Measurements from ENCODE around the gene WAC.
"Not testable (repeated sequence)": the region's sequence is repeated elsewhere in the genome, so short reads cannot be mapped to it uniquely, and the experiment has no call there.

The WAC gene

DNA sequence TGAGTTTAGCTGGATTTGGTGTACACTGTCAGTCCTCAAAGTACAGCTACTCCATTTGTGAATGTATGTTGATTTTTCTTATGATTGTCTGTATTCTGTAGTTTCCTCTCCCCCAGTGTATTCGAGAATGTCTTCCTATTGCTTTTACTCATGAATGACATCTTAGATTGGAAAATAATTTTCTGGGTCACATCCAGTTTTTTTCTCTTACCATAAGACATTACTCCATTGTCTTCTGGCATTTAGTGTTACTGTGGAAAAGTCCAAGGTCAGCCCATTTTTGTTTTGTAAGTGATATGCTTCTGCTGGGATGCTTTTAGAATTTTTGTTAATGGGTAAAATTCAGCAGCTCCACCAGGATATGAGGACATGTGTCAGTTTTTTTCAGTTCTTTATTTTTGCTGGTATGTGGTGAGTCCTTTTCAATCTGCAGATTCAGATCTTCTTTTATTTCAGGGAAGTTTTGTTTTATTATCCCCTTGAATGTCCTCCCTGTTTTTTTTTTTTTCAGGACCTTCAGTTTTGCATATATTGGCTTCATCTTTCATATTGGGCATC is 33.6 kb downstream of the WAC start:
- DNase-seq (ENCODE audit: low read depth) = no peak

DNA sequence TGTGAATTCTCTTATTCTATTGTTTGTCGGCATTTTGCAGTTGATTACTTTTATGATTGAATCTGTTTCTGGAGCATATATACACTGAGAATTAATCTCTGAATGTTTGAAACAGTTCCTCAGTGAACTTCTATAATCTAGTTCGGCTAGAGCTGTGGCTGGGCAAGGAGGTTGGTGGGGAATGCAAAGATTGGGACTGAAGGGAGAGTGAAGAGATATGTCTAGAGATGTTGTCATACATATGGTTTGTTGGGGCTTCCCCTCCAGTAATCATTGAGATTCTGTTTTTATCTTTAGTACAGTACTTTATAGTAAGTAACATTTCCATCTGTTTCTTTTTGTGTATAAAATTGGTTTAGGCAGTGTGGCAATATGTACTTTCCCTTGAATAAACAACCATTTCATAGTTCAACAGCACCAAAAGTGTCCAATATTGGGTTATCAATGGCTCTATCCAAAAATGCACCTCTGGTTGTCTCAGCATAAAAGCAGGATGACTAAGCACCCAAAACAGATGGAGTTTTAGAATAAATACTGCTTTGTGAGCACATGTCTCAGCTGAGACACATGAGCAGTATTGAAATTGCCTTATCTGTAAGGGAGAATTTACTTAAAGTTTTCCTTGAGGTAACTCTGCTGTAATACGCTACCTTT is 36.7 kb downstream of the WAC start:
- no peak for DNase-seq (ENCODE audit: low read depth)

DNA sequence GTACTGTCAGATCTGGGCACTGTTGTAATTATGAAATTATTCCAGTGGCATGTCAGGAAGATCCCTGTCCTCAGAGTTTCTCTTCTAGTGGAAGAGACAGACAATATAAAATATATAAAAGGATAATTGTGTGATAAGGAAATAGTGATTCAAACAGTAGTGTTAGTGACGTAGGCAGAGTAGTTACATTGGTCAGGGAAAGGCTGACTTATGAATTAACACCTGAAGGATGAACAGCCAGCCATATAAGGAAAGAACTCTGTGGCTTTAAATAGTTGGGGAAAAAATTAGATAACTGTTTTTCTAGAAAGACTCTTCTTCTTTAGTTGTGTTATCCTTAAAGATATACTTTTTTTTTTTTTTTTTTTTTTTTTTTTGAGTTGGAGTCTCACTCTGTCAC is 37.7 kb downstream of the WAC start:
- DNase-seq (ENCODE audit: low read depth) = no peak

DNA sequence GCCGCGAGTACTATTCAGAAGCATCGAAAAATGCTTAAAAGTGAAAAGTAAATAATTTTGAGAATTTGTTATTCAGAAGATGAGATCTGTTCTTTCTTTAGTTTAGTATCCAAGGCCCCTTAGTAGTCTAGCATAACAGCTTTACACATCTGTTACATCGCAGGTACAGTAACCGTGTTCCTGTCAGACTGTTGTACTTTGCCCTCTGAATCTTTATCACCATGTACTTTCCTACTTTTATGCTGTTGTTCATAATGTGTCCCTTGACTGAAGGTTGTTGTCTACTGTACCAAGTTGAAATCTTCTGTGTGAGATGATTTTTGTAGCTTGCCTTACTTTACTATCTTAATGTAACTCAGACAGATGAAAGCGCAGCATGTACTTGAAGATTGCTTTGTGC is 38.3 kb downstream of the WAC start:
- no peak for DNase-seq (ENCODE audit: low read depth)

DNA sequence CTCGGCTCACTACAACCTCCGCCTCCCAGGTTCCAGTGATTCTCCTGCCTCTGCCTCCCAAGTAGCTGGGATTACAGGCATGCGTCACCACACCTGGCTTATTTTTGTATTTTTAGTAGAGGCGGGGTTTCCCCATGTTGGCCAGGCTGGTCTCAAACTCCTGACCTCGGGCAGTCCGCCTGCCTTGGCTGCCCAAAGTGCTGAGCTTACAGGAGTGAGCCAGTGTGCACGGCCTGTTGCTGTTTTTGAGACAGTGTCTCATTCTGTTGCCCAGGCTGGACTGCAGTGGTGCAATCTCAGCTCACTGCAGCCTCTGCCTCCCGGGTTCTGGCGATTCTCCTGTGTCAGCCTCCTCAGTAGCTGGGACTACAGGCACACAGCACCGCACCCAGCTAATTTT is 41.3 kb downstream of the WAC start:
- not testable (repeated sequence) for DNase-seq (ENCODE audit: low read depth)

DNA sequence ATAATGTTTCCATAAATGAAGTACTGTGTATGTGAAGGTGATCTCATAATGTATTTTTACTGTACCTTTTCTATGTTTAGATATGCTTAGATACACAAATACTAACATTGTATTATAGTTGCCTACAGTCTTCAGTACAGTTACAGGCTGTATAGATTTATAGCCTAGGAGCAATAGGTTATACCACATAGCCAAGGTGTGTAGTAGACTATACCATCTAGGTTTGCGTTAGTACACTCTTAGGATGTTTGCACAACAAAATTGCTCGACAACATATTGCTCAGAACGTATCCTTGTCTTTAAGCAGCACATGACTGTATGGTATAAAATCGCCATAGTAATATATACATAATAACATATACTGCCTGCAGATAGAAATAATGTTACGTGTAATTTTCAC is 42.9 kb downstream of the WAC start:
- DNase-seq (ENCODE audit: low read depth) = no peak

DNA sequence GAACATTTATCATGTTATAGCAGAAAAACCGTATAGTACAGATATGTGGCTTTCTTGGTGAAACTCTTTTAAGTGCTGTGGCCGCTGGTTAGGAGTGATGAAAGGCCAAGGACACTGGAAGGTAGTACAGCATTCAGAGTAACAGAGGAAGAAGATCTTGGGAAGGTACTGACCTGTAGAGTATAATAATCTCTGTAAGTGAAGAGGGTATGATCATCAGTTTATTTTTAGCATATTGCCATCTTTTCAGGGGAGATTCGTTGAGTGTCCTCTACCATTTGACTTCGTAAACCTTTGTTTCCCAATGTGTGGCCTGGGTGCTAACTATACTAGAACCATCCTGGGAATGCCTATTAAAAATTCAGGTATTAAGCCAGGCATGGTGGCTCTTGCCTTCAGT is 44.6 kb downstream of the WAC start:
- no peak for DNase-seq (ENCODE audit: low read depth)

DNA sequence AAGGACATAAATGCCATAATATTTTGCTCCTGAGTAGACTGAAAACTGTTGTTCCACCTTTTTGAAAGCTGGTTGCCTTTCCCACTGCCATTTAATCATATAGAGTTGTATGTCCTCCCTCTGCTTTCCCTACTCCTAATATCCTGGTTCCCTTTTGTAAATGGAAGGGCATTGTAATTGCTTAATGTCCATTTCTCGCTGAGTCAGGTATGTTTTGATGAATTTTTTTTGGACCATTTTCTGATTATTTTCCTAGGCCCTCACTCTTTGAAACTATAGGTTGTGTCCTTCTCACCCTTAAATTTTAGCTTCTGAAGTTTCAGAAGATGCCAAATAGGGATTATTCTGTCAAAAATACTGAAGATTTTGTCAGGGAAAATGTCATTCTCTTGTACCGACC is 45.5 kb downstream of the WAC start:
- no peak for DNase-seq (ENCODE audit: low read depth)

DNA sequence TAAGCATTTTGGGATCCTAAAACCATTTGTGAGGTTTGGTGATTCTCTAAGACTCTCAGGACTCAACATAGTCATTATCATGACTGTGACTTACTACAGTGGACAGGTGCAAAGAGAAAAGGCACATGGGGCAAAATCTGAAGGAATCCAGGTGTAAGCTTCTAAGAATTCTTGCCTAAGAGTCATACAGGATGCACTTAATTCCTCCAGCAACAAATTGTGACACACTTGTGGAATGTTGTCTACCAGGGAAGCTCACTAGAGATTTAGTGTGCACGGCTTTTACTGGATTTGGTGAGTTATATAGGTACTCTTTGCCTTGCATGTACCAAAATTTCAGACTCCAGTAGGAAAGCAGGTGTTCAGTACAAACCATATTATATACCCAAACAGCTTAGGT is 47.9 kb downstream of the WAC start:
- no peak for DNase-seq (ENCODE audit: low read depth)

DNA sequence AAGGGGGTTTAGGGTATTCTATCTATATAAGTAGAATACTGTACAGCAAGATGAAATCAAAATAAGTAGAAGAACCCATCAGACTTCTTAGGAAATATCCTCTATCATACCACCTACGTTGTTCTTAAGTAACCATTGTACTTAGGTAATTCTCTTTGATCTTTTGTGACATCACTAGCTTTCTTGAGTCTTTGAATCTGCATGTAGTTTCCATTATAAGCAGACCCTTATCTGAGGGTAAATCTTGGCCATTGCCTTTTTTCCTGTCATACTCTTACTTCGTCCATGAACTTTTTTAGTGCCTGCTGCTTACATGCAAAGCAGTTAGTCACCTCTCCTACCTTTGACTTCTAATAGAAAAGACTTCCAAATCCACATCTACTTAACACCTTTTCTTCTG is 49.0 kb downstream of the WAC start:
- no peak for DNase-seq (ENCODE audit: low read depth)

DNA sequence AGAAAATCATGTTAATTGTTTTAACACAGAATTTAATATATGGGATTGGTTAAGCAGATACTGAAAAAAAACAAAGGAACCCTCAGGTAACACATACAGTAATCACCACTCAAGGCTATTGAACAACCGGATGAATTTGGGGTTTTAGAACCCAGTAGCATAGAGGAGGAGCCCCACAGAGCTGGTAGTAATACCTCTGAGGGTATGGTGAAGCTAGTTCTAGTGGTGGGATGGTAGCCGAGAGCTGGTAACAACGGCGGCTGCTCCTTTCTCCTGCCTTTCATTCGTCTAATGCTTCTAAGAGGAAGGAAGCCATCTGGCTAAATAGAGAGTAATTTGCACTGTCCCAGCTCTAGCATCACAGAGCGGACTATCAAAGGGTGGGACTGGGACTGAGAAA is 52.2 kb downstream of the WAC start:
- no peak for DNase-seq (ENCODE audit: low read depth)

DNA sequence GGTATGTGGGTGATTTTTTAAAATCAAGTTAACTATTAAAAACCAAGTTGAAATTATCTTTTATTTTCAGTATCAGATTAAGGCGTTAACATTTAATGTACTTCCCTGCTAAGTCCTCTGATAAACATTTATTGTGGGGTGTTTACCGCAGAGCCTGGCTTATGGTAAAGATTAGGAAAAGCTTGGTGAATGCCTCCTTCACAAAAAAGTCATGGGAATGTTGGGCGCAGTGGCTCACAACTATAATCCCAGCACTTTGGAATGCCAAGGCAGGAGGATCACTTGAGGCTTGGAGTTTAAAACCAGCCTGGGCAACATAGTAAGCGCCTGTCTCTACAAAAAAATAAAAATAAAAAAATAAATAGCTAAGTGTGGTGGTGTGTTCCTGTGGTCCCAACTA is 53.3 kb downstream of the WAC start:
- DNase-seq (ENCODE audit: low read depth) = no peak

DNA sequence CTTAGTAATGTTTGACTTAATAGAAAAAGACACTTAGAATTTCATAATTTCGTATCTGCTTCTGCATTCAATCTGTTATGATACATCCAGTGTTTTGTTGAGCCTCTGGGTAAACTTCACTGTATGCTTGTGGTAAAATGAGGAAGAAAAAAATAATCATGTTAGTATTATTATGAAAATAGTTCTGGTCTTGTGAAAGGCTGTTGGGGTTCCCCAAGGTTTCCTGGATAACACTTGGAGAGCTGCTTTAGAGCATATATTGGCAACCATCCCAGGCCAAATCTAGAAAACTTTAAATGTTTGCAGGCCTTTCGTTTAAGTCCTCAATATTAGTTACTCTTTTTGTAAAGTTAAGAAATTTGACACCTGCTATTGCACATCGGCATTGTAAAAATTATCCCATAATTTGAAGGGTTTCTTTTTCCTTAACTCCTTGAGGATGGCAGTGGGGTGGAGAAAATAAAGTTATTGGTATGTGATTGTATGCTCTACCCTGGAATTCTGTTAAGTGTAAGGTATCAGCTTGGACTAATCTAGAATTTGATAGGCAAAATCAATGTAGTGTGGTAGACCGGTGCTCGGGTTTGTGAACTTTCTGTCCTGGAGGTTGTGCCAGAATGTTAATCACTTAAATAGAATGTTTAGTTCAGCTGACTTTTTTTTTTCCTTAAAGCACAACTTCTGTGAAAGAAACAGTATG is 54.5 kb downstream of the WAC start:
- no peak for DNase-seq (ENCODE audit: low read depth)

DNA sequence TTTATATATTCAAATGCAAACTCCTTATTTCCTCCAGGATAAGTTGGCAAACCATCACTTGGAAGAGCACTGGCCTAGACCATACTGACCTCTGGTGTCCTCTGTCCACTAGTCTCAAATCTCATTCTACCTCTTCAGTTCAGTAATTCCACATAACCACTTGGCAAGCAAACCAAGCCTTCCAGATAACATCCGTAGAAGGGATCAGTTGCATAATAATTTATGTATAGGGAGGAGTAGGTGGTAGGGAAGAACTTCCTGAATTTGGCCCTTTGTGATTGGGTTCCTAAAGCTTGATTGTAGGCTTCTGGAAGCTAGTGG is 55.0 kb downstream of the WAC start:
- no peak for DNase-seq (ENCODE audit: low read depth)

DNA sequence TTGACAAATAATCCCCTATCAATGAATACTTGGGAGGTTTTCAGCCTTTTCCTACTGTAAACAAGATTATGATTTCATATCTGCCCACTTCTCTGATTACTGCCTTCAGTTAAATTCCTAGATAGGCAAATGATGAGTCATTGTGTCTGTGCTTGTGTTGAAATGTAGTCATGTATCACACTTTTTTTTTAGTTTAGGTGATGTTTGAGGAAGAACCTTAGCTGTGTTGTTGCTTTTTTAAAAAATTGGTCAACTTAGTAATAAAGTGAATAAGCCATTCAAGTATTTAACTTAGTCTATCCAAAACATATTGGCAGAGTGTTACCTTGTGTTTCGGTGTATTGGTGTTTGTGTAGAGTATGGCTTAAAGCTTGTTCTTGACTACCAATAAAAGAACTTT is 60.0 kb downstream of the WAC start:
- no peak for DNase-seq (ENCODE audit: low read depth)

DNA sequence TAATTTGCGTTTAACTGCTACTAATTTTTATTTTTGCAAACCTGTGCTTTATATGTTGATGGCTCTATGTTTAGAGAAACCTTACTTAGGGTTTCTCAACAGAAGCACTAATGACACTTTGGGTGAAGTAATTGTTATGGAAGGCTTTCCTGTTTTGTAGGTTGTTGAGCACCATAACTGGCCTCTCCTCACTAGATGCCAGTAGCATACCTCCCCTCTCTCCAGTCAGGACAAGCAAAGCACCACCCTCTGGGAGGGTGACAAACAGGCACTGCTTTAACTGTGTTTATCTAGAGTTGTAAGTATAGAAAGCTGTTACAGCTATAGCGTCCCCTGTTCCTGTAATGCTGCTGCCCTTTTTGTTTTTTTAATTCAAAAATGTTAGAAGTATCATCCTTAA is 60.9 kb downstream of the WAC start:
- no peak for DNase-seq (ENCODE audit: low read depth)

DNA sequence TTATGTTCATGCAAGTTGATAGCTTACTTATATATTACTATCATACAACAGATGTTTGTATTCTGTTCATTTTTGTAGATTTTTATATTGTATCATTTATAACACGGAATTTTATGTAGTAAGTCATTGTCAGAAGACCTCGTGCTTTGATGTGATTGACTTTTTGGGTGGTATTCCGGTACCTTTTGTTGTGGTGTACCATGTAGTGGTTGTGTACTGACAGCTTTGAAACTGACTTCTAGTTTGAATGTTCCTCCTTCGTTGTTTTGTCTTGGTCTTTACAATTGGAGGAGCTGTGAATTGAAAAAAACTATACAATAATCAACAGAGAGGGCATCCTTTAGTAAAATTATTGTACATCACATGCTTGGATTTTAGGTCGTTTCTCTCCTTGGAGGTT is 61.5 kb downstream of the WAC start:
- no peak for DNase-seq (ENCODE audit: low read depth)

DNA sequence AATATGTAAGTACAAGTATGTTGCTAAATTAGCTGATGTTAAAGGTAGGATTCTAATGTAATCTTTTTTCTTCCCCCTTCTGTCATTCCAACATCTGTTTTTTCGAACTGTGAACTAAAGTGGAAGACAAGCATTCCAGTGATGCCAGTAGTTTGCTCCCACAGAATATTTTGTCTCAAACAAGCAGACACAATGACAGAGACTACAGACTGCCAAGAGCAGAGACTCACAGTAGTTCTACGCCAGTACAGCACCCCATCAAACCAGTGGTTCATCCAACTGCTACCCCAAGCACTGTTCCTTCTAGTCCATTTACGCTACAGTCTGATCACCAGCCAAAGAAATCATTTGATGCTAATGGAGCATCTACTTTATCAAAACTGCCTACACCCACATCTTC is 62.7 kb downstream of the WAC start:
- no peak for DNase-seq (ENCODE audit: low read depth)

DNA sequence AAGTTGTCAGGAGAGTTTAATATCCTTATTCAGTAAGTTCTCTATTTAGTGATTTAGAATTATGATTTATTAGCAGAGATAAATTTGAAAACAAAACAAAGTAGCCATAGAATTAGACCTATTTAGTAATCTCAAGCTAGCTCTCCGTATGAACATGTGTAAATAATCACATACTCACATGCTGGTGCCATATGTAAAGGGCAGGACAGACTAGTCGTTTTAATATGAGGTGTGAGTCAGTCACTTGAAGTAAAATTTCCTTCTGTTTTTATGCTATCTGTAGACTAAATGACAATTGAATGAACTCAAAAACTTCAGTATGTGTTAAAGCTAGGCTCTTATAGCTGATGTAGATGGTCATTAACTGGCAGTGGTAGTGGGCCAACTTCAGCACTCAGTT is 67.1 kb downstream of the WAC start:
- no peak for DNase-seq (ENCODE audit: low read depth)

DNA sequence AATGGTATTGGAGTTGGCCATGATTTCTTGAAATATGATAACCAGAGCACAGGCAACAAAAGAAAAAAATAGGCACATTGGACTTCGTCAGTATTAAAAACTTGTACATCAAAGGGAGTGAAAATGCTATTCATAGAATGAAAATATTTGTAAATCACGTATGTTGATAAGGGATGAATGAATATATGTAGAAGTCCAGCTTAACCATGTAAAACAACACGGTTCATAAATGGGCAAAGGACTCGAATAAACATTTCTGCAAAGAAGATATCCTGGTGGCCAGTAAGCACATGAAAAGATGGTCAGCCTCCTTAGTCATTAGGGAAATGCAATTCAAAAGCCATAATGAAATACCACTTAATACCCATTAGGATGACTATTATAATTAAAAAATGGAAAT is 68.1 kb downstream of the WAC start:
- no peak for DNase-seq (ENCODE audit: low read depth)

DNA sequence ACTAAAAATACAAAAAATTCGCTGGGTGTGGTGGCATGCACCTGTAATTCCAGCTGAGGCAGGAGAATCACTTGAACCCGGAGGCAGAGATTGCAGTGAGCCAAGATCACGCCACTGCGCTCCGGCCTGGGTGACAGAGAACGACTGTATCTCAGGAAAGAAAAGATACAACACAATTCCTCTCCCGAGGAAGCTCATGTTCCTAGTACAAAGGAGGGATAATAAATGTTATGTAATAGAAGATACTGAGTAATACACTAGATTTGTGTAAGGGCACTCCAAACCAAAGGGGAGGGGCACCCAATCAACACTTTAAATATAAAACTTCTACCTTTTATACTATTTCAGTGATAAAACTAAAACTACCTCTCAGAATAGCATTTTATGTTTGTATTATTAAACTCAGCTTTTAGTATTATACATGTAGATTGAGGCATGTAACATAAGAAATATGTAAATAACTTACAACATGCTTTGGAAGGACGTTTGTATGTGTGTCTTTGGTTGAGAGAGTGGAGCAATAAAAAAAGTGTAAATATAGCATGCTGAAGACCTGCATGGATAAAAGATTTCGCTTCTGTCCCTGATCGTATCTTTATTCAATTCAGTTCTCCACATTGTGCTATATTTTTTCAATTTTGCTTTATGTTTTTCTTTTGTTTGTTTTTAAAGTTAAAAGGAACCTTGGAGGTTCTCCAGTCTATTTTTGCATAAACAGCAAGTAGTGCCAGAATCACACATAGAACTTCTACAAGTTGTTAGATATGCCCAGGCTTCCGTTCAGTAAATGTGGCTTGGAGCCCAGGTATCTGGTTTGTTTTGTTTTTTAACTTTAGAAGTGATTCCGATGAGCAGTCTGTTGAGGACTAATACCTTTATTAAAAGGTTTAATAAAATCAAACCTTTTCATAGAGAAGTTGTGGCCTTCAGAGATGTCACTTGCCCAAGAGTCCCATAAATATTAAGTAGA is 71.9 kb downstream of the WAC start:
- no peak for DNase-seq (ENCODE audit: low read depth)

DNA sequence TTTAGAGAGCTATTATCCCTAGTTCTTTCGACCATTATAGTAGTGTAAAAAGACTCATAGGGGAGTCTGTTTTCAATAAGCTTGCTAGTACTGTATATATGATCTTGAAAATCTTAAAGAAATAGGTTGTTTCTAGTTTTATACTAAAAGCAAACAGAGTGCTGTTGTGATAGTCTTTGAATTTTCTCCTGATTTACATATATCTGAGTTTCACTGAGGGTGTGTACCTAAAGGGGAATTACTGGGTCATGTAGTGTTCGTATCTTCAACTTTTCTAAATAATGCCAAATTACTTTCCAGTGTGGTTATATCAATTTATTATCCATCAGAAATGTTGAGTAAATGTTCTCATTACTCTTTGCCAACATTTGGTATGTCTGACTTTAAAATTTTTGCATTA is 73.7 kb downstream of the WAC start:
- no peak for DNase-seq (ENCODE audit: low read depth)

DNA sequence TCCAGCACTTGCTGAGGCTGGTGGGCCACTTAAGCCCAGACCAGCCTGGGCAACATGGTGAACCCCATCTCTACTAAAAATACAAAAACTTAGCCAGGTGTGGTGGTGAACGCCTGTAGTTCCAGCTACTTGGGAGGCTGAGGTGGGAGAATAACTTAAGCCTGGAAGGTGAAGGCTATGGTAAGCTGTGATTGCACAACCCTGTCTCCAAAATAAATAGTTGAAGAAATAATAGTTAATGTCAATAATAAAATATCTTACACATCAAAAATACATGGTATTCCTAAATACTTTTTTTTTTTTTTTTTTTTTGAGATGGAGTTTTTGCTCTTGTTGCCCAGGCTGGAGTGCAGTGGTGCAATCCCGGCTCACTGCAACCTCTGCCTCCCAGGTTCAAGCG is 76.7 kb downstream of the WAC start:
- DNase-seq (ENCODE audit: low read depth) = not testable (repeated sequence)
